NCI-H446 (cell line): ENCODE results near the gene GCNT2.
"Not testable (repeated sequence)": the region's sequence is repeated elsewhere in the genome, so short reads cannot be mapped to it uniquely, and the experiment has no call there.

Experiments used
- DNase-seq, 2 experiments: peaks; one replicate each; lab custom pipeline; 2025; lab: John Stamatoyannopoulos, UW

The GCNT2 gene

DNA sequence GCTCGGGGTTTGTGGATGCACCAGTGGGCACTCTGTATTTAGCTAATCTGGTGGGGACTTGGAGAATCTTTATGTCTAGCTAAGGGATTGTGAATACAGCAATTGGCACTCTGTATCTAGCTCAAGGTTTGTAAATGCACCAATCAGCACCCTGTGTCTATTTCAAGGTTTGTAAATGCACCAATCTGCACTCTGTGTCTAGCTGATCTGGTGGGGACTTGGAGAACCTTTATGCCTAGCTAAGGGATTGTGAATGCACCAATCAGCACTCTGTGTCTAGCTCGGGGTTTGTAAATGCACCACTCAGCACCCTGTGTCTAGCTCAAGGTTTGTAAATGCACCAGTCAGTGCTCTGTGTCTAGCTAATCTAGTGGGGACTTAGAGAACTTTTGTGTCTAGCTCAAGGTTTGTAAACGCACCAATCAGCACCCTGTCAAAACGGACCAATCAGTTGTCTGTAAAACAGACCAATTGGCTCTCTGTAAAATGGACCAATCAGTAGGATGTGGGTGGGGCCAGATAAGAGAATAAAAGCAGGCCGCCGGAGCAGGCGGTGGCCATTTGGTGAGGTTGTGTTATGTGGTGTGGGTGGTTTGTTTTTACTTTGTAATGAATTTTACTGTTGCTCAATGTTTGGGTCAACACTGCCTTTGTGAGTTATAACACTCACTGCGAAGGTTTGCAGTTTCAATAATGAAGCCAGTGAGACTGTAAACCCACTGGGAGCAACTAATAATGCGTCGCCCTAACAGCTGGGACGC lies 139.5 kb downstream of the GCNT2 start:
- peak in 1 of 2 experiments; percentile 28 for DNase-seq

DNA sequence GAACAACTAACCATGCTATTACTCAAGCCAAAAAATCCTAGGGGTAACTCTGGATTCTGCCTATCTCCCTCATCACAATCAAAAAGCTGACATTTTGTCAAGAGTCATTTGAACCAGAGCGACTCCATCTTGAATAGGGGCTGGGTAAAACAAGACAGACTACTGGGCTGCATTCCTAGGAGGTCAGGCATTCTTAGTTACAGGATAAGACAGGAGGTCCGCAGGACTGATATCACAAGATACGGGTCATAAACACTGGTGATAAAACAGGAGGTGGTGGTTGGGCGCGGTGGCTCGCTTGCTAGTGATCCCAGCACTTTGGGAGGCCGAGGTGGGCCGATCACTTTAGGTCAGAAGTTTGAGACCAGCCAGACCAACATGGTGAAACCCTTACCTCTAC lies 141.1 kb downstream of the GCNT2 start:
- no peak for DNase-seq

DNA sequence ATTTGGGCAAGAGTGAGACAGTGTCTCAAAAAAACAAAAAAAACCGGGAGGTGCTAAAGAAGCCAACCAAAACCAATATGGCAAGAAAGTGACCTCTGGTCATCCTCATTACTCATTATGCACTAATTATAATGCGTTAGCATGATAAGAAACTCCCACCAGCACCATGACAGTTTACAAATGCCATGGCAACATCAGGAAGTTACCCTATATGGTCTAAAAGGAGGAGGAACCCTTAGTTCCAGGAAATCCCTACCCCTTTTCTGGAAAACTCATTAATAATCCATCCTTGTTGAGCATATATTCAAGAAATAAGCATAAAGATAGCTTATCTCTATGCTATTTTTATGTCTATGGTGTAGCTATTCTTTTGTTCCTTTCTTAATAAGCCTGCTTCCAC lies 141.6 kb downstream of the GCNT2 start:
- no peak for DNase-seq

DNA sequence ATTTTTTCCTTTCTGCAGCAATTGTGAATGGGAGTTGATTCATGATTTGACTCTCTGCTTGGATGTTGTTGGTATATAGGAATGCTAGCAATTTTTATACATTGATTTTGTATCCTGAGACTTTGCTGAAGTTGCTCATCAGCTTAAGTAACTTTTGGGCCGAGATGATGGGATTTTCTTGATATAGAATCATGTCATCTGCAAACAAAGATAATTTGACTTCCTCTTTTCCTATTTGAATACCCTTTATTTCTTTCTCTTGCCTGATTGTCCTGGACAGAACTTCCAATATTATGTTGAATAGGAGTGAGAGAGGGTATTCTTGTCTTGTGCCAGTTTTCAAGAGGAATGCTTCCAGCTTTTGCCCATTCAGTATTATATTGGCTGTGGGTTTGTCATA lies 144.4 kb downstream of the GCNT2 start:
- not testable (repeated sequence) for DNase-seq

DNA sequence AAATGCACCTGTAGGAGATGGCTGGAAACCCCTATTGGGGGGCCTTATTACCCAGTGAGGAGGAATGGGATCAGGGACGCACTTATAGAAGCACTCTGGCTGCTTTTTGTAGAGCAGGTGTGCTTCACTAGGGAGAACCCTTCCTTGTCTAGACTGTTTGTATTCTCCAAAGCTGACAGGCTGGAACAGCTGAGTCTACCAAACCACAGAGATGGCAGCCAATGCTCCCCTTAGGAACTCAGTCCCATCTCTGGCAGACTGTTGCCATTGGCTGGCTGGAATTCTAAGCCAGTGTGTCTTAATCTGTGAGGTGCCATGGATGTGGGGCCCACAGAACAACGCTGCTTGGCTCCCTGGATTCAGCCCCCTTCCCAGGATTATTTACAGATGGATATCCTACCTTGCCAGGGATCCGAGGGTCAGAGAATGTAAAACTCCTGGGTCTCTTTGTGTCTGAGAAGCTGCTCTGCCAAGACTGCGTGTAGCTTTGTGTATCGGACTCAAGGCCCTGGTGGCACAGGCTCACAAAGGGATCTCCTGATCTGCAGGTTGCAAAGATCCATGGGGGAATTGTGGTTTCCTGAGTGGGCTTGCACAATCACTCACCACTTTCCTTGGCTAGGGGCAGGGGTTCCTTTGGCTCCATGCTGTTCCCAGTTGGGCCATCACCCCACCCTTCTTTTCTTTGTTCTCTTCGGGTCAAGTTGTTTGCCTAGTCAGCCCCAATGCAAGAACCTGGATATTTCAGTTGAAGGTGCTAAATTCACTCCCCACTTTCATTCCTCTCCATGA lies 147.2 kb downstream of the GCNT2 start:
- DNase-seq = no peak

DNA sequence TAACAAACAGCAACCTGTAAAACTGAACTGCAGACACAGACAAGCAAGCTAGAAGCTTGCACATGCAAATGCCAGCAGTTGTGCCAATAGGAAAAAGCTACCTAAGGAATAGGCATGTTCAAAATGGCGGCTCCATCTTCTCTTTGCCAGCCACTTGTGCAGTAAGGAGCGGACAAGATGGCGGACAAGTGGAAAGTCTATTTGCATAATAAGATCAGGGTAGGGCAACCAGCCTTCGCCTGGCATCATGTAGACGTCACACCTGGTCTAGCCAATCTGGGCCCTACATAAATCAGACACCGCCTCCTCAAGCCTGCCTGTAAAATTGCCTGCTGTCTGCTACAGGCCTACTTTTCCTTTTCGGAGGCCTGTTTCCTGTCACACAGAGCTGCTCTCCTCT lies 155.3 kb downstream of the GCNT2 start:
- DNase-seq = no peak

DNA sequence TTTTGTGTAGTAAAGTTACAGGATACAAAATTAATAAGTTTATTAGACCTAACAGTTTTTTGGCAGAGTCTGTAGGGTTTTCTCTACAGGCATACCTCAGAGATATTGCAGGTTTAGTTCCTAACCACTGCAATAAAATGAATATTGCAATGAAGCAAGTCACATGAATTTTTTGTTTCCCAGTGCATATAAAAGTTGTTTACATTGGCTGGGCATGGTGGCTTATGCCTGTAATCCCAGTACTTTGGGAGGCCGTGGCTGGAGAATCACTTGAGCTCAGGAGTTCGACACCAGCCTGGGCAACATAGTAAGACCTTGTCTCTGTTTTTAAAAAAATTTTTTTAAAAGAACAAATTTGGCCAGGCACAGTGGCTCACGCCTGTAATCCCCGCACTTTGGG lies 157.3 kb downstream of the GCNT2 start:
- no peak for DNase-seq
